Cerebellar cortex (tissue), 1 donor: ENCODE measurements around the gene HUNK.
"Not testable (repeated sequence)": the region's sequence is repeated elsewhere in the genome, so short reads cannot be mapped to it uniquely, and the experiment has no call there.

ENCODE experiments used
- DNase-seq: peaks from one replicate; pipeline ENCODE4 v3.0.0-alpha.2; 2015; ENCODE audit warnings: low spot score

Gene HUNK

DNA sequence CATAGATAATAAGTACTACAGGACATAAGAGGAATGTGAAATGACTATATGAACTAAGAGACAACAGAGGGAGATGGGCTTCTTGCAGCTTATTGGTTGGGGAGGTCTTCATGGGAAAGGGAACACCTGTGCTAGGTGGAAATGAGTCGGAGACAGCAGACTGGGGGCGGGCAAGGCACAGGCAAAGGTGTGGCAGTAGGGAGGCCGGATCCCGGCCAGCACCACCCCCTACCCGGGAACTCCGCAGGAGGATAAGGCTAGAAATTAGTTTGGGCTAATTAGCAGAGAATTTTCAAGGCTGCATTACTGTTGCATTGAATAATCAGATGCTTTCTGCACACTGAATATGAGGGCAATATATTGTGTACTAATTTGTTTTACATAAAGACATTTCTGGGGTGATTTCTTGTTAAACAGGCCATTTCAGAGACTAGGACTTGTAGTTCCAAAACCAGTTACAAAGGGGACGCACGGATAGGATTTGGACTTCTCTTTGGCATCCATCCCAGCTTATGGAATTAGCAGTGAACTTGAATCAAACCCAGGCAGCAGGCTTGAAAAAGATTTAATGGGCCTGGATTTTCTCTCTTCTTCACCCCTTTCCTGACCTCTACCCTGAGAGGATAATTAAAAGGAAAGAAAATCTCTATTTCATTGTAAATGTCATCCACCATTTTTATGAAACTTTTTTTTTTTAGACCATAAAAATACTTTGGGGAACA, 2.2 kb upstream of the HUNK start:
- no peak for DNase-seq

DNA sequence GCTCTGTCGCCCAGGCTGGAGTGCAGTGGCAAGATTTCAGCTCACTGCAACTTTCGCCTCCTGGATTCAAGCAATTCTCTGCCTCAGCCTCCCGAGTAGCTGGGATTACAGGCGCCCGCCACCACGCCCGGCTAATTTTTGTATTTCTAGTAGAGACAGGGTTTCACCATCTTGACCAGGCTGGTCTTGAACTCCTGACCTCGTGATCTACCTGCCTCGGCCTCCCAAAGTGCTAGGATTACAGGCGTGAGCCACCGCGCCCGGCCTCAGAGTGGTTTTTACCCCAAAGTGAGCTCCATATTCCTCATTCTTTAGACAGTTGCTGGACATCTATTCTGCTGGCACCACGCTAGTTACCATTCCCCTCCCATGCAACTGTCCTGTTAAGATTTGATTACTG, 1.4 kb upstream of the HUNK start:
- DNase-seq = not testable (repeated sequence)

DNA sequence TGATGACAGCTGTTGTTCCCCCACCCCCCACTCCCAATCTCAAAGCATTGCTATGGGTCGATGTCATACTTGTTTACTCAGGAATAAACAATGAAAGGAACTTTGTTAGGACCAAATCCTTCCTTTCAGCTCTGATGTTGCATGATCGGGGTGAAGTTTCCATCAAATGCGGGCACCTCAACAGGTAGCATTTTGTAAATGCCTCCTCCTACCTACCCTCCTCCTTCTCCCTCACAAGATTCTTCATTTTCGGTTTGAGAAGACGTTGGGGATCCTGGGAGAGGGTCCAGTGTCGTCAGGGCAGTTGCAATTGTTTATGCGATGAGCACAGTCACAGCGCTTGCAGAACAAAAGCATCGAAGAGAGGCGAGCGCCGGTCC, 758 bp upstream of the HUNK start:
- DNase-seq = no peak

GRCh38 chr21:31873275-31873695, 465 bp downstream of the HUNK start:
- no peak for DNase-seq

- DNase-seq = no peak
These were observed 1.1 kb downstream of the HUNK start for GRCh38 chr21:31873696-31874599.

GRCh38 chr21:31874812-31875212, 2.0 kb downstream of the HUNK start:
- no peak for DNase-seq

- DNase-seq = no peak
These were observed 2.7 kb downstream of the HUNK start for GRCh38 chr21:31875496-31876015.

DNA sequence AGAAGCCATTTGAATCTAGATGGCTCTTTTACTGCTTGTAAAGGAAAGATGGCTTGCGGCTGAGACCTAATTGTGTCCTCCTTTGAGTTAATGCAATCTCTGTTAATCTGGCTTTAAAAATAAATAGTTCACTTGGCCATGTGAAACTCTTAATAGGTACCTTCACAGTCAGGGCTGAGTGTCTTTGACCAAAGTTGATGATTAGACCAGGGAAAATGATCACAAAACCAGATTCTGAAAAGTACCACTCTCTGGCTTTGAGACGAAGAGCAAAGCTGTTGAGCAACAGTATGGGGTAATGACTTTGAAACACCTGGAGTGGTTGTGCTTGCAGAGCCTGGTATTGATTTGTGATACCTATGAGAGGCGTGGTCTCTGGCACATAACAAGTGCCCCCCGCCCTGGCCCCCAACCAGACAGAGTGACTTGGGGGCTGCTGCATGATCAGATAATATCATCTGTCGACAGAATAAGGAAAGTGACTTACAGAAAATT, 4.7 kb downstream of the HUNK start:
- no peak for DNase-seq

- no peak for DNase-seq
These were observed 6.0 kb downstream of the HUNK start for GRCh38 chr21:31878831-31879230.

DNA sequence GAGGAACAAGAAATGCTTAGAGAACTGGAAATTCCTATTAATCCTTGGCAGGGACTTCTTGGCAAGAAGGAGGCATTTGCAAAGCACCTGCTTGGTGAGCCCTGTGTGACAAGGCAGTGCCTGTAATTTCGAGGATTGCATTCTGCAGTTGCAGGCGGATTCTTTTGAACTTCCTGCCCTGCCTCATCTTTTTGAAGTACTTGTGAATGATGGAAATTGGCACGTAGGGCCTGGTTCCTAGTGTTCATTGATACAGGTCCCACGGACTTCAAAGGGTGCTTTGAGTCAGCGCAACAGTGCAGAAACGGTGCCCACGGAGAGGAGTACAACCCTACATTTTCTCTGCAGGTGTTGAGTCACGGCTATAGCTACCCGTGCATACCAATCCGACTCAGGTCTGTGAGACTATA, 6.4 kb downstream of the HUNK start:
- DNase-seq = peak; percentile 56

DNA sequence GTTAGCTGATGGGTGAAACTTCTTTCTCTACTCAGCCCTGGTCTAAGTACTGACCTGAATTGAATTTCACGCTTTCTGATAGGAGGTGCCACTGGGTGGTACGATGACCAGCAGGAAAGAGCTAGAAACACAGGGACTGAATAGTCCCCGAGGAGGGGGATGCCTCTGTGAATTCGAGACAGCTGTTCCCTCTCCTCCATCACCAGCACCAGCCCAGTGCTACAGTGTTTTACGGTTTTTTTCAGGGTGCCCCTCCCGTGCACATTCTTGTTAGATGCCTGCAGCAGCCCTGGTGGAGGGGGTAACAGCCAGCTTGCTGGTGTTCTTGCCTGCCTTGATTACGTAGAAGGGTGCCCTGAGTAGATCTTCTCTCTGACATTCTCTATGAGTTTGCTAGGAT, 7.1 kb downstream of the HUNK start:
- no peak for DNase-seq

DNA sequence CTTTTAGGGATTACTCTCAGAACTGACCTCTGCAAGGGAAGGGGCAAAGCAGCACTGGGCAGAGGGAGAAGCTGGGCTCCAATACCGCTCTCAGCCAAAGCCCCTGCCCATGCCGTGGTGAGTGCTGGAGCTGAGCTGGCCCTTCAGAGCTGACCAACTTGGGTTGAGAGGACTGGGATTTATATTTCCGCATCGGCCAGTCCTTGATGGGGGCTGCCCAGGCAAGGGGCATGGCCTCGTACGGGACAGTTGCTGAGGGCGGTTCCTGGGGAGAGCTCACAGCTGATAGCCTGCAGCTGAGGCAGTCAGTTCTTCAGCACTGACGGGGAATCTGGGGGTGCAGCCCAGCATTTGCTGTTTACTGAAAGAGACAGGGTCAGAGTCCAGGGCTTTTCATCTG, 8.0 kb downstream of the HUNK start:
- no peak for DNase-seq

- no peak for DNase-seq
These were observed 9.9 kb downstream of the HUNK start for GRCh38 chr21:31882711-31883110.

DNA sequence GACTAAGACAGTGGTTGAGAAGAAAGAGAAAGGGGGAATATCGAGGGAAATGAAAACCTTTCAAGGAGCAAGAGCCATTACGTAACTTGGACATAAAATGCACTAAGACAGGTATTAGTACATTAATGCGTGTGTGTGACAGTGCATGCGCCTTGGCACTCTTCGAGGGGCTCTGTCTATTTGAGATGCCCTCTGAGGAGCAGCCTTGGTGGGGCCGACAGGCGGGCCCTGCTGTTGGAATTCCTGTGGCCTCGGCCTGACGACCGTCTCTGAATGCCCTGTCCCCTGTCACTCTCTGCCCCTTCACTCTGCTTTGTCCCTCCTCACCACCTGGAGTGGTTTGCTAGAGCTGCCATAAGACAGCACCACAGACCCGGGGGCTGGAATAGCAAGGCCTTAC, 12.3 kb downstream of the HUNK start:
- DNase-seq = no peak

DNA sequence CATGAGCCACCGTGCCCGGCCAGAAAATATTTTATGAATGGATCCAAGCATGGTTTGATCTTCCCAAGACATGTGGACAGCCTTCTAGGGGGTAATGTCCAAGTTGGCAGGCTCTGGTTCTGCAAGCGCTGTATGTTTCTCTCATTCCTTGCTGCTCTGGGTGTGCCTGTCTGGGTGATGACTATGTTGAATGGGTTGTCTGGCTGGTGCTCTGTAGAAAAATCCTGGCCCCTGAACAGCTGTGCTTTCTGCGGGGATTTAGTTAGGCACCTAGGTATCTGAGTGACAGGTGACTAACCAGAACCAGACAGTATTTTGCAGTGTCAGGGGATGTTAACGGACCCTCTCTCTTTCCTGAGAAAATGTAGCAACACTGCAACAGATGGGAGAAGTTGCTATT, 14.1 kb downstream of the HUNK start:
- no peak for DNase-seq

GRCh38 chr21:31887391-31887841, 14.6 kb downstream of the HUNK start:
- no peak for DNase-seq

DNA sequence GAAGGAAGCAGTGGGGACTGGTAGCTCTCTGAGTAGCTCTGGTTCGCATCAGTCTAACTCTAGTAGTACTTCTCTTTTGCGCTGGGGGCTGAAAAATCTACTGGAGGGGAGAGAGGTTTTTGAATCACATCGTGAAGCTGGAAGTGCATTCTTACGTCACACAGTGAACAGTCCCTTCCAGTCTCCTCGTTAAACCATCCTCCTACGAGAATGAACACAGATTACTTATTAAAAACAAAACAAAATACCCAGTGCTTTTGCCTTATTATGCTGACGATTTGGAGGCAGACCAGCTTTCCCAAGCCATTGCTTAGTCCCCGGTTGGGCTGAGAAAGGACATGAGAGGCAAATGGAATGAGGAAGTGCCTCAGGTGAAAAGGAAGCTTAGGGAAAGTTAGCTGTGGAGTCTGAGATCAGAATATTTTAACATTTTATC, 16.1 kb downstream of the HUNK start:
- DNase-seq = no peak

GRCh38 chr21:31889460-31889859, 16.6 kb downstream of the HUNK start:
- no peak for DNase-seq

- DNase-seq = no peak
These were observed 19.9 kb downstream of the HUNK start for GRCh38 chr21:31892686-31893085.

DNA sequence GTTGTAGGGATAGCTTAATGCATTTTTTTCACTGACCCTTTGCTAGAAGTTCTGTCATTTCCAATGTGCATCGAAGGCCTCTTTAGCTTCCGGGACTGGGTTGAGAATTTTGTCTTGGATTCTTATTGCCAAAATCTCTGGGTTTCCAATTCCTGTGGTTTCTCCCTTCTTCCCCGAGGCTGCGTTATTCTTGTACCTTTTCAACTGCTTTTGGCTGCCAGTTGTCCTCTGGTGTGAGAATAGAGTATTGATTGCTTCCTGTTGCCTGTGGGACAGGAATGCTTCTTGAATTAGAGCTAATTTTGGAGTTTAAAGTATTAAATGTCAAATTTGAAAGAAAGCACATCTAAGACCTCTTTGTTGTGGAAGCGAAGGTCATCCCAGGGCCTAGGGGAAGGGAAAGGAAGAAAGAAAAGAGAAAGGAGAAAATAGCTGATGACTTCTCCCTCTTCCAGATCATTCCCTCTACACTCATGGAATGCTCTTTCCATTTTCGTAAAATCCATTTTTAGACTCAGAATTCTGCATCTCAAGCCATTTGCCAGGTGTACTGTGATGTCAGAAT, 21.1 kb downstream of the HUNK start:
- DNase-seq = no peak

DNA sequence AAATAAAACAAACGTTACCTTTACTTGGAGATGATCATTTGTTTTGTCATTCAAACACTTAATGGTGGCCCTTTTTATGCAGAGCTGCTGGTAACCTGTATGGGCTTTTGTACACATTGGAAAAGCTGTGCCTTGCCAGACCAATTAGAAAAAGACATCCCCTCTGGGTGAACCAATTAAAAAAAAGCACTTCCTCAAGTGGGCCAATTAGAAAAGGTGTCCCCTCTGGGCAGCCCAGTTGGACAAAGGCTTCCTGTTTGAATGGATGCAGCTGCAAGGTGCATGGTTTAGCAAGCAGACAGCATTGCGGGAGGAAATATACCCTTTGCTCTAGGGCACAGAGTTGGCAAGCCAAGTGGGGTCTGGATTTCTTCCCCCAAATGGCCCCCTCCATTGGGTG, 21.6 kb downstream of the HUNK start:
- DNase-seq = no peak

DNA sequence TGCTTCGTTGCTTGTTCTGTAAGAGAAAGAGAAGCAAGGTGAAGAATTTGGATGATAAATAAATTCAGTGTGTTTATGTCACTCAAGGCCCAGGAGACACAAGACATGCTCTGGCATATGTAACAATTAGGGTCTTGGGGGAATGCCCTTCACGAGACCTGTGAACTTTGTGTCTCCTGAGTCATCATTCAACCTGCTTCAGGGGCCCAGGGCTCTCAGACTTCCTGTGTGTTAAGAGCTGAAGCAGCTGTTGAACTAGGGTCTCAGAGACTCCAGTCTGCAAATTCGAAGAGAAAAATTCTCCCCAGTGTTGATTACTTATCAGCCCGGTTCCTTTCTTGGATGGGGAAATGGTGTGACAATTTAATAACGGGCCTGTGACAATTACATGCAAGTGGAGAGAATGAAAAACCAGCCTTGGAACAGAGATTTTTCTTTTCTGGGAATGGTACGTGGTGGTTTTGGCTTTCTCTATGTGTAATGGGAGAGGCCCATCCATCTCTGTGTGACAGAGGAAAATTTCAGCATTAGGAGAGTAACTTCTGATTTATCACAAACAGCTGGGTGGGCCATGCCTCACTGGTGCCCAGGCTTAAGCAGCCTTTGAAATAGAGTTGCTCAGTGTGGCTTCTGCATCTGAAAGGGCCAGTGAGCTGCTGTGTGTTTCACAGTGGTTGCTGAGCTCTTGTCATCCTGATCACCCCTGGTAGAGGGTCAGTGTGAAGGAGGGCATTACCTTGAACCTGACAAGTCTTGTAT, 22.4 kb downstream of the HUNK start:
- no peak for DNase-seq
